Chondrocyte (in vitro differentiated cells): ENCODE results near the gene AHDC1. TPM values are rescaled to one million over a fixed set of nuclear protein-coding genes. Genes with fewer than 3 reads are reported as not detected.
A peak's percentile ranks its signal among the peaks of the same experiment; 100 is the strongest.

Experiments used
- DNase-seq: peaks from one replicate; pipeline ENCODE4 v3.0.0; 2021; ENCODE audit warnings: mixed read lengths, low spot score
- H3K27ac Mint-ChIP-seq: one replicate; pipeline ENCODE4 v1.8.0; 2021; ENCODE audit warnings: mild to moderate bottlenecking, moderate library complexity, mixed read lengths; ENCODE audit not compliant: unreplicated experiment
- H3K27me3 Mint-ChIP-seq: 2 replicates; pipeline ENCODE4 v1.8.0; 2021; ENCODE audit warnings: low read depth, mixed read lengths
- H3K36me3 Mint-ChIP-seq: 2 replicates; pipeline ENCODE4 v1.8.0; 2021; ENCODE audit warnings: low read depth, mixed read lengths
- H3K4me1 Mint-ChIP-seq: 2 replicates; pipeline ENCODE4 v1.8.0; 2021; ENCODE audit warnings: low read depth, mild to moderate bottlenecking, mixed read lengths
- H3K4me3 Mint-ChIP-seq: one replicate; pipeline ENCODE4 v1.8.0; 2021; ENCODE audit warnings: mild to moderate bottlenecking, moderate library complexity, mixed read lengths; ENCODE audit not compliant: unreplicated experiment
- H3K9me3 Mint-ChIP-seq: 2 replicates; pipeline ENCODE4 v1.8.0; 2021; ENCODE audit warnings: low read depth, mixed read lengths
- CTCF ChIP-seq: fragments of 200-600 bp; sonication (generic); IDR thresholded peaks from 2 replicates; pipeline ENCODE4 v1.5.0; 2021; ENCODE audit warnings: antibody characterized with exemption, mild to moderate bottlenecking, moderate library complexity
- total RNA-seq: library from RNA; stranded (reverse); gene quantifications from 3 replicates; pipeline ENCODE4 v1.2.1, GENCODE V29; 2021

AHDC1 gene
- total RNA-seq, 1 donor from 2014 or later: 61.8 TPM

DNA sequence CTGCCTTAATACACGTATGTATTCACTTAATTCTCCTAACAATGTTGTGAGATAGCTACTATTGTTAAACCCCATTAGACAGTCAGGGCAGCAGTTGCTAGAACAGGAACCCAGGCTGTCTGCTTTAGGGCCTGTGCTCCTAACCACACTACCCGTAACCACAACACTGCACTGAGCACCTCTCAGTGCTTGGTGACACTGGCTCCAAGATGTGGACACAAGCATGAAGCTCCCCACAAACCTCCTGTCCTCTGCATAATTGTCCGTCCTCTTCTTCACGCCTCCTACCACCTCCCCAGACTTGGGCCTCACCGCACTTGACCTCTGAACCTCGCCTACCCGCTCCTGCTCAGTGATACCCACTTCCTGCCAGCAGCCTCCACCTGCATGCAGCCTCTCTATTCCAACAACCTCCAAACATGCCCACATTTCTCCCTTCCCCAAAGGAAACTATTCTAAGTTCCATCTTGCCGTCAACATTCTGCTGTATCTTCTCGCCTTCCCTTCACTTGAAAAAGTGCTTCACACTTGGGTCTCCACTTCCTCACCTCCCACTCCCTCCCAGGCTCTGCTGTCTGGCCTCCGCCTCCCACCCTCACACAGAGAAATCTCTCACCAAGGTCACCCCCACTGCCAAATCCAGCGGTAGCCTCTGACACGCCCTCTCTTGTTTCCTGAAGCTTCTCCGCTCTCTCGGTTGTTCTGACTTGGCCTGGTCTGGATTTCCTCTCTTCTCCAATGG is 14.6 kb upstream of the AHDC1 start:
- Mint-ChIP-seq H3K4me1 (no peaks in the 10 kb centered on the region), H3K36me3 (no peaks in the 10 kb centered on the region), H3K4me3 (no peak overlapping the region), H3K27ac (no peak overlapping the region), H3K27me3 (no peaks in the 10 kb centered on the region), H3K9me3 (no peaks in the 10 kb centered on the region)
- DNase-seq: no peak
- TF ChIP-seq CTCF: no peak

DNA sequence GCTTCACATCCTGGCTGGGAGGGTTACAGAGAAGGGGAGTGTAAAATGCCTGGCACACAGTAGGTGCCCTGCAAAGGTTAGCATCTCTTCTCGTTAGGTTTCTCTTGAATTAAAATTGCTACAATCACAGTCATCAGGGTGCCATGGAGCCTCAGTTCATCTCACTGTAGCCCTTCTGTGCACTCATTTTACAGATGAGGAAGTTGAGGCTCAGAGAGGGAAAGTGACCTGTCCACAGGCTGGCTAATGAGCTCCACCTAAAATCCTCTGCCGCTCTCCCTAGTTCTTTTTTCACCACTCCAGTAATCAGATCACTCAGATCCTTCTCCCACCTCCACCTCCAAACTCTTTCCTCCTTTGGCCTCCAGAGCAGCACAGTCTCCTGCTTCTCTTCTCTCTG is 13.5 kb upstream of the AHDC1 start:
- H3K36me3 Mint-ChIP-seq: no peaks in the 10 kb centered on the region
- H3K27me3 Mint-ChIP-seq: no peaks in the 10 kb centered on the region
- H3K4me1 Mint-ChIP-seq: no peaks in the 10 kb centered on the region
- H3K4me3 Mint-ChIP-seq: no peak overlapping the region
- no peak for TF ChIP-seq CTCF
- no peak for DNase-seq
- H3K27ac Mint-ChIP-seq: no peak overlapping the region
- H3K9me3 Mint-ChIP-seq: no peaks in the 10 kb centered on the region

- peak; percentile 40 for TF ChIP-seq CTCF
- no peaks in the 10 kb centered on the region for H3K36me3 Mint-ChIP-seq
- H3K27ac Mint-ChIP-seq: no peak overlapping the region
- peaks cover 3% of the 10 kb centered on the region for H3K27me3 Mint-ChIP-seq
- H3K4me1 Mint-ChIP-seq: no peaks in the 10 kb centered on the region
- H3K9me3 Mint-ChIP-seq: no peaks in the 10 kb centered on the region
- no peak for DNase-seq
- no peak overlapping the region for H3K4me3 Mint-ChIP-seq
These were observed 12.5 kb upstream of the AHDC1 start for GRCh38 chr1:27616441-27616840.

- H3K27ac Mint-ChIP-seq: no peak overlapping the region
- no peak overlapping the region for H3K4me3 Mint-ChIP-seq
- peaks cover 7% of the 10 kb centered on the region for H3K27me3 Mint-ChIP-seq
These were observed 11.6 kb upstream of the AHDC1 start for GRCh38 chr1:27615346-27616192.

More at GRCh38 chr1:27615346-27616192, 11.6 kb upstream of the AHDC1 start:
- H3K4me1 Mint-ChIP-seq: no peaks in the 10 kb centered on the region
- H3K9me3 Mint-ChIP-seq: no peaks in the 10 kb centered on the region
- DNase-seq: no peak
- no peak for TF ChIP-seq CTCF
- no peaks in the 10 kb centered on the region for H3K36me3 Mint-ChIP-seq
